ENCODE measurements around the gene MAP2K2. TPM values are rescaled to one million over a fixed set of nuclear protein-coding genes. Genes with fewer than 3 reads are reported as not detected.

Gene MAP2K2
- total and polyA plus RNA-seq, 9 of the 15 experiments (the other 6 are each of a cell fraction or from before 2014, with no cell fraction given) = 1.0 to 151 (median 58.3) TPM

DNA sequence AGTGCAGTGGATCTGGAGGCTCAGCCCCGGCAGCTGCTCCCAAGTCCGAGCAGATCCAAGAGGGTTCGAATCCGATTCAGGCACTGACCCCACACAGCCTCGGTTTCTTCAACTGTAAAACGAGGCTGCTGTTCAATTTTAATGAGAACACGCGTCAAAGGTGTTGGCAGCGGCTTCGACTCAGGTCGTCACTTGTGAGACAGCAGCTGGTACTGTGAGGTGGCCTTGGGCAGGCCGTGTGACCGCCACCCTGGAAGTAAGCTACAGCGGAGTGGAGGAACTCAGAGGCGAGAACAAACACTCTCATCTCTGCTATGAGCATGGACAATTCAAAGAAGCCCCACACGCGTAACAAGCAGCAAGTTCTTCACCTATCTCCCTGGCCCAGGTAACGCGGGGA is 9.7 kb downstream of the MAP2K2 start (continued):
- TF ChIP-seq, protein P1, sequence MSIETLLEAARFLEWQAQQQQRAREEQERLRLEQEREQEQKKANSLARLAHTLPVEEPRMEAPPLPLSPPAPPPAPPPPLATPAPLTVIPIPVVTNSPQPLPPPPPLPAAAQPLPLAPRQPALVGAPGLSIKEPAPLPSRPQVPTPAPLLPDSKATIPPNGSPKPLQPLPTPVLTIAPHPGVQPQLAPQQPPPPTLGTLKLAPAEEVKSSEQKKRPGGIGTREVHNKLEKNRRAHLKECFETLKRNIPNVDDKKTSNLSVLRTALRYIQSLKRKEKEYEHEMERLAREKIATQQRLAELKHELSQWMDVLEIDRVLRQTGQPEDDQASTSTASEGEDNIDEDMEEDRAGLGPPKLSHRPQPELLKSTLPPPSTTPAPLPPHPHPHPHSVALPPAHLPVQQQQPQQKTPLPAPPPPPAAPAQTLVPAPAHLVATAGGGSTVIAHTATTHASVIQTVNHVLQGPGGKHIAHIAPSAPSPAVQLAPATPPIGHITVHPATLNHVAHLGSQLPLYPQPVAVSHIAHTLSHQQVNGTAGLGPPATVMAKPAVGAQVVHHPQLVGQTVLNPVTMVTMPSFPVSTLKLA (conservative IDR thresholded peaks at IDR 0.05) = no peak
- no peak for TF ChIP-seq NR2C1 (IDR thresholded peaks at IDR 0.05)
- no peak for TF ChIP-seq NR2C1 (tag; IDR thresholded peaks at IDR 0.05)
- no peak for TF ChIP-seq CBX1 (IDR thresholded peaks at IDR 0.05; ENCODE audit: low read depth)
- no peak for TF ChIP-seq NR2F6 (CRISPR knock-in tag; IDR thresholded peaks at IDR 0.05)
- no peak for TF ChIP-seq TEAD2 (tag; IDR thresholded peaks at IDR 0.05)
- no peak for TF ChIP-seq HEY1 (CRISPR knock-in tag; IDR thresholded peaks at IDR 0.05; ENCODE audit: borderline replicate concordance)
- no peak for TF ChIP-seq DIDO1 (tag; IDR thresholded peaks at IDR 0.05; ENCODE audit: low read depth)

DNA sequence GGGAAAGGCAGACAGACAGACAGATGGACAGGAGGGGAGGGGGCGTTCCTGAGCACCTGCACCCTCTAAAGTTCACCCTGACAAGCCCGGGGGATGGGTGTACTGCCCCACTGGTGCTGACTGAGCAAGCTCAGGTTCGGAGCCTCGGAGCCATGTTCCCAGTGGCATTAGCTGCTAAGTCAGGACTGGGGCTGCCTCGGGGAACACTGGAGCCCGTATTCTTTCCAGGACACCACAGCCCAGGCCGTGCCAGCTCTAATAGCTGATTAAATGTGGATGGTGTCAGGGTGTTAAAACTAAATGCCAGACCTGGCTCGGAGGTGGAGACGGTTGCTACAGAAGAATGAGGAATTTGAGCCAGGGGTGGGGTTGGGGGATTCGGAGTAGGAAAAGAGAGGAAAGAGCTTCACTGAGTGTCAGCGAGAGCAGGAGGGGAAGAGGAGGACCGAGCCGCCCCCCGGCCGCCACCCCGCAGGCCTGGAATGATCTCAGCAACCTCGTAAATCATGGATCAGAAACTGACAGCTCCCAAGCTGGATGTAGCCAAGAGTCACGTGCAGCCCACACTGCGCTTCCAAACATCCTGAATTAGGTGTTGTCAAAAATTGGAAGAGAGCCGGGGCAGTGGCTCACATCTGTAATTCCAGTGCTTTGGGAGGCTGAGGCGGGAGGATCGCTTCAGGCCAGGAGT is 10.4 kb downstream of the MAP2K2 start:
- in situ Hi-C loops (cut with MboI) = no loop called here

More for the DNA sequence above, 10.4 kb downstream of the MAP2K2 start:
- no peak for ATAC-seq
- H3K79me2 ChIP-seq (ENCODE audit: control insufficient read depth, insufficient read depth, low read length) = no peaks in the 10 kb centered on the region
- no TSS peak for BruUV-seq (replicated peaks)
- H3K9me1 ChIP-seq (ENCODE audit: control insufficient read depth, insufficient read depth, low read length) = no peaks in the 10 kb centered on the region
- H3K9ac ChIP-seq (ENCODE audit: insufficient read depth in 1 of 2, low read depth in 2 of 2, low read length in 2 of 2) = no peak overlapping the region
- intact Hi-C loops (cut with micrococcal nuclease) = no loop called here
- WGBS (ENCODE audit: insufficient coverage, low coverage, missing lambda C conversion rate) = 87% methylated on average over 21 of the region's 22 CpGs
- no peak for FAIRE-seq
- TF ChIP-seq, protein P2, sequence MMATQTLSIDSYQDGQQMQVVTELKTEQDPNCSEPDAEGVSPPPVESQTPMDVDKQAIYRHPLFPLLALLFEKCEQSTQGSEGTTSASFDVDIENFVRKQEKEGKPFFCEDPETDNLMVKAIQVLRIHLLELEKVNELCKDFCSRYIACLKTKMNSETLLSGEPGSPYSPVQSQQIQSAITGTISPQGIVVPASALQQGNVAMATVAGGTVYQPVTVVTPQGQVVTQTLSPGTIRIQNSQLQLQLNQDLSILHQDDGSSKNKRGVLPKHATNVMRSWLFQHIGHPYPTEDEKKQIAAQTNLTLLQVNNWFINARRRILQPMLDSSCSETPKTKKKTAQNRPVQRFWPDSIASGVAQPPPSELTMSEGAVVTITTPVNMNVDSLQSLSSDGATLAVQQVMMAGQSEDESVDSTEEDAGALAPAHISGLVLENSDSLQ (IDR thresholded peaks at IDR 0.05) = peak; percentile 69
- TF ChIP-seq MEIS2 (IDR thresholded peaks at IDR 0.05; ENCODE audit: partially characterized antibody) (peak; percentile 66), ADNP (tag; IDR thresholded peaks at IDR 0.05) (no peak), ZNF197 (CRISPR knock-in tag; IDR thresholded peaks at IDR 0.05; ENCODE audit: low read depth) (no peak)
- TF ChIP-seq, protein P3, sequence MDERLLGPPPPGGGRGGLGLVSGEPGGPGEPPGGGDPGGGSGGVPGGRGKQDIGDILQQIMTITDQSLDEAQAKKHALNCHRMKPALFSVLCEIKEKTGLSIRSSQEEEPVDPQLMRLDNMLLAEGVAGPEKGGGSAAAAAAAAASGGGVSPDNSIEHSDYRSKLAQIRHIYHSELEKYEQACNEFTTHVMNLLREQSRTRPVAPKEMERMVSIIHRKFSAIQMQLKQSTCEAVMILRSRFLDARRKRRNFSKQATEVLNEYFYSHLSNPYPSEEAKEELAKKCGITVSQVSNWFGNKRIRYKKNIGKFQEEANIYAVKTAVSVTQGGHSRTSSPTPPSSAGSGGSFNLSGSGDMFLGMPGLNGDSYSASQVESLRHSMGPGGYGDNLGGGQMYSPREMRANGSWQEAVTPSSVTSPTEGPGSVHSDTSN (CRISPR knock-in tag; IDR thresholded peaks at IDR 0.05; ENCODE audit: low read depth) = no peak
- TF ChIP-seq, protein P3 (tag; conservative IDR thresholded peaks at IDR 0.05; ENCODE audit: low read depth) = peak; percentile 41; the same call in 1 of the 2 replicates
- peaks cover 0 to 8% of the 10 kb centered on the region in 2 experiments; a peak in 2 of 5 replicates for H3K4me1 ChIP-seq (replicated peaks in 1 of 2; ENCODE audit: control insufficient read depth in 2 of 2, insufficient read depth in 2 of 2, low read length in 2 of 2)
- H3K4me2 ChIP-seq (ENCODE audit: insufficient read depth, low read length) = no peak overlapping the region
- H3K27me3 ChIP-seq (ENCODE audit: control insufficient read depth in 2 of 2, insufficient read depth in 2 of 2, low read length in 2 of 2) = no peaks in the 10 kb centered on the region
- no peak for DNase-seq (ENCODE audit: extremely low read depth in 1 of 4, low spot score in 3 of 4)
- no peak overlapping the region for H2AFZ ChIP-seq (ENCODE audit: low read depth, low read length)
- H3K27ac ChIP-seq (ENCODE audit: extremely low read depth, low read depth, low read length) = no peak overlapping the region
- H3K4me3 ChIP-seq = no peak overlapping the region
- no peaks in the 10 kb centered on the region for H3K9me3 ChIP-seq (replicated peaks; ENCODE audit: control insufficient read depth, insufficient read depth, low read depth, low read length)
- CTCF ChIA-PET (ENCODE audit: low intra/inter-chr PET ratio) = no interaction called here
- POLR2A ChIA-PET = no interaction called here
- peaks cover 89% of the 10 kb centered on the region; the same call in 2 of the 3 replicates for H3K36me3 ChIP-seq (ENCODE audit: control insufficient read depth, insufficient read depth, low read length)
- H4K20me1 ChIP-seq (replicated peaks; ENCODE audit: control insufficient read depth, insufficient read depth, low read length) = no peaks in the 10 kb centered on the region
